GM19468 (cell line): ENCODE results near the gene OR6C2.
"Not testable (repeated sequence)": the region's sequence is repeated elsewhere in the genome, so short reads cannot be mapped to it uniquely, and the experiment has no call there.

Experiments used
- ATAC-seq: cut with Tn5 transposase; IDR thresholded peaks from one replicate; pipeline ENCODE4 v1.9.1; 2021; ENCODE audit warnings: mild to moderate bottlenecking, moderate library complexity, moderate number of reproducible peaks; ENCODE audit not compliant: unreplicated experiment; ENCODE audit errors: extremely low read depth

Gene OR6C2

DNA sequence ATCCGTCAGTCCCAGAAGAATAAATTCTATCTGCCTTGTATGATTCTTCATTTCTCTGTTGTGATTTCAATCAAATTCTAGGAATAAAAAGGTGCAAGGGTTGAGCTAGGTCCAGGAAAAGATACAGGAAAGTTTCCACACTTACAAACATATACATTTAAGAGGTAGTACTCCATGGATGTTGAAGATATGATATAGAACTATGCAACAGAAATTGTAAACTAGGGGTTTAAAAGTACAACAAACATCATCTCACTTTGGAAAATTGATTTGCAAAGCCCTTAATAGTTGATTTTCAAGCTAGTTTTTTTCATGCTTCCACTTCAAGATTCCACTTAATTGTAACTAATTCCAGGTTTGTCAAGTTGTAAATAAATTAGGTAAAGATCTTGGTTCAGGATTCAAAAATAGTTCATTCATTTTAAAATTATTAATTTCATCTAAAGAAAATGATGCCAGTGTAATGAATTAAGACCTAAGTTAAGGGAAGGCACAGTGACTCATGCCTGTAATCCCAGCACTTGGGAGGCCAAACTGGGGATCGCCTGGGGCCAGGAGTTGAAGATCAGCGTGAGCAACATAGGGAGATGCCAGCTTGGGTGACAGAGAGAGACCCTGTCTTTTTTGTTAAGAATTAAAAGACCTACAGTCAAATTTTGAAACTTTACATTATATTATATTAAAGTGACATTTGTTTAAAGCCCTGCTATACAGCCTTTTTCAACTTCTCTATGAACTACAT, 26.4 kb downstream of the OR6C2 start, which contains the start of gene OR6C70:
TSS of gene OR6C70 (minus strand) at position 51 of the 742 bp plus-strand sequence. CDS start at position 51, 0 bp downstream.
- no peak for ATAC-seq

DNA sequence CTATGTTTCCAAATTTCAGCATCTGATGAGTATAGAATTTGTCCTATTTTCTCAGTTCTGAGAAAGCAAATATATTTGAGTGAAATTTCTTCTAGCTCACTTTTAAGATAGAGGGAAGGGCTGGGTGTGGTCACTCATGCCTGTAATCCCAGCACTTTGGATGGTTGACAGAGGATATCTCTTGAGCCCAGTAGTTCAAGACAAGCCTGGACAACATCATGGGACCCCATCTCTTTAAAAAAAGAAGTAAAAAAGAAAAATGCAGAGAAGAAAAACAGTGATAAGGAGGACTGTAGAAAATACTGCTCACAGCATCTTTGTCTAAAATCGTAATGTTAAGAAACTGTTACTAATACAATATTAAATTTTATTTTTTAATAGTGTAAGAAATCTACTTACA, 28.4 kb downstream of the OR6C2 start:
- ATAC-seq: no peak

DNA sequence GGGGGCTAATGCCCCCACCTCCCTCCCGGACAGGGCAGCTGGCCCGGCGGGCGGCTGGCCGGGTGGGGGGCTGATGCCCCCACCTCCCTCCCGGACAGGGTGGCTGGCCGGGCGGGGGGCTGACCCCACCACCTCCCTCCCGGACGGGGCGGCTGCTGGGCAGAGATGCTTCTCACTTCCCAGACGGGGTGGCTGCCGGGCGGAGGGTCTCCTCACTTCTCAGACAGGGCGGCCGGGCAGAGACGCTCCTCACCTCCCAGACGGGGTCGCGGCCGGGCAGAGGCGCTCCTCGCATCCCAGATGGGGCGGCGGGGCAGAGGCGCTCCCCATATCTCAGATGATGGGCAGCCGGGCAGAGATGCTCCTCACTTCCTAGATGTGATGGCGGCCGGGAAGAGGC, 35.3 kb downstream of the OR6C2 start:
- not testable (repeated sequence) for ATAC-seq

DNA sequence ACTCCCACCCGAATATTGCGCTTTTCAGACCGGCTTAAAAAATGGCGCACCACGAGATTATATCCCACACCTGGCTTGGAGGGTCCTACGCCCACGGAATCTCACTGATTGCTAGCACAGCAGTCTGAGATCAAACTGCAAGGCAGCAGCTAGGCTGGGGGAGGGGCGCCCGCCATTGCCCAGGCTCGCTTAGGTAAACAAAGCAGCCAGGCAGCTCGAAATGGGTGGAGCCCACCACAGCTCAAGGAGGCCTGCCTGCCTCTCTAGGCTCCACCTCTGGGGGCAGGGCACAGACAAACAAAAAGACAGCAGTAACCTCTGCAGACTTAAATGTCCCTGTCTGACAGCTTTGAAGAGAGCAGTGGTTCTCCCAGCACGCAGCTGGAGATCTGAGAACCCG, 40.4 kb downstream of the OR6C2 start:
- not testable (repeated sequence) for ATAC-seq

DNA sequence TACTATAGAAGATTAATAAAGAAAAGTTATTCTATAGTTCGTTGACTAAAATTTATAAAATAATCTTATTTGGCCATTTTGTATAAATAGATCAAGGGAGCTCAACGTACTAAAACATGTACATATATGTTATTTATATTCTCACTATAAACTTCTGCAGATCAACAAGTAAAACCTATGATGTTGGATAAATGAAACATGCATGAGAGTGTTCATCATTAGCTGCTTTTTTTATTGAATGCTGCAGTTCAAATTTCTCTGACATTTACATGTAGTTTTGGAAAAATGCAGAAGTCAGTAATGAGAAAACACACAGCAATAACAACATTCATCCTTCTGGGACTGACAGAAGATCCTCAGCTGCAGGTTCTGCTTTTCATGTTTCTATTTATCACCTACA, 48.2 kb downstream of the OR6C2 start, which contains the start of gene OR6C68:
TSS of gene OR6C68 (plus strand) at position 301 of the 400 bp plus-strand sequence. CDS start at position 301, 0 bp downstream.
- ATAC-seq: no peak

DNA sequence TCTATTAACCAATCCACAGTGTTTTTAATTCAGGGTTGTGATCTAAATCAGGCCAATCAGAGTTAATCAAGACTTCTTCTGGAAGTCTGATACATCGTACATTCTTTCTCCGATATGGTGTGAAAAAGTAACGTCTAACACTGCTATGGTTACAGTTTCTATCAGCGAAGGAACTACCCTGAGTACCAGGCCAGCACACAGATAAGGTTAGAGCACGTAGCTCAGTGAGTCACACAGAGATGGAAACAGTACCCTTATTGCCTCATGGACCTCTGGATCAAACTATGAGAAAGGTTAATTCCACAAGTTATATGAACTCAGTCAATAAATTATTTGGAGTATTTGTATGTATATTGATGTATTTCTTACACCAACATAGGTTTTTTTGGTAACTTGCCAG, 51.6 kb downstream of the OR6C2 start:
- no peak for ATAC-seq

DNA sequence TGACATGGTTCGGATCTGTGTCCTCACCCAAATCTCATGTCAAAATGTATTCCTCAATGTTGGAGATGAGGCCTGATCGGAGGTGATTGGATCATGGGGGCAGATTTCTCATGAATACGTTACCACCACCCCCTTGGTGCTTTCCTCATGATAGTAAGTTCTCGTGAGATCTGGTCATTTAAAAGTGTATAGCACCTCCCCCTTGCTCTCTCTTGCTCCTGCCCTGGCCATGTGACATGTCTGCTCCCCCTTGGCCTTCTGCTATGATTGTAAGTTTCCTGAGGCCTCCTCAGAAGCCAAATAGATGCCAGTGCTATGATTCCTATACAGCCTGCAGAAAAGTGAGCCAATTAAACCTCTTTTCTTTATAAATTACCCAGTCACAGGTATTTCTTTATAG, 55.4 kb downstream of the OR6C2 start:
- no peak for ATAC-seq

DNA sequence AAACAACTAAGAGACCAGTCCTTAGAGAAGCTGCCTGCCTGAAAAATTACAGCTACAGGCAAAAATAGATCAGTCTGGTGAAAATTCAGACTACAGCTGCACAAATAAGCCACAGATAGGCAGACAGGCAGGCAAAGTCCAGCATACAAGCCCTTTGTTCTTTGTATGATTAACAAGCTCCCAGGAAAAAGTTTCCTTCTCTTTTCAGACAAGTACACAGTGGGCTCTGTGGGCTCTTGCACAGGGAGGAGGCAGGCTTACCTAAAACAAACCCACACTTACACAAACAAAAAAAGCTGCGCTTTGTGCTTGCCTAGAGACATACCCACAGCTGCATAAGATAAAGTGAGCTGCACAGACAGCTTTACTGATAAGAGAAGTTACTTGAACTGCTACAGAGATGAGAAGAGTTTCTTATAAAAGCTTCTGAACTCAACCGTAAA, 56.0 kb downstream of the OR6C2 start:
- ATAC-seq: no peak

DNA sequence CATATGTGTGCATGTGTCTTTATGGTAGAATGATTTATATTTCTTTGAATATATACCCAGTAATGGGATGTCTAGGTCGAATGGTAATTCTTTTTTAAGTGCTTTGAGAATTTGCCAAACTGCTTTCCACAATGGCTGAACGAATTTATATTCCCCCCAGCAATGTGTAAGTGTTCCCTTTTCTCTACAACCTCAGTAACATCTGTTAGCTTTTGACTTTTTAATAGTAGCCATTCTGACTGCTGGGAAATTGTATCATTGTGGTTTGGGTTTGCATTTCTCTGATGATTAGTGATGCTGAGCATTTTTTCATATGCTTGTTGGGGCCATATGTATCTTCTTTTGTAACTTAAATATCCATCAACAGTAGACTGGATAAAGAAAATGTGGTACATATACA, 57.7 kb downstream of the OR6C2 start:
- ATAC-seq: no peak
